AG09319 (cell line): ENCODE data around the gene IRAG1.

Experiments used
- DNase-seq: peaks from one replicate; pipeline ENCODE4 v3.0.0-alpha.2; 2010; ENCODE audit warnings: low read depth; ENCODE audit errors: extremely low read depth
- CTCF ChIP-seq: IDR thresholded peaks from 2 replicates; pipeline ENCODE4 v1.5.1; 2011; ENCODE audit warnings: low read depth, mild to moderate bottlenecking, inconsistent platforms, low read length, moderate library complexity

IRAG1 gene

GRCh38 chr11:10699072-10699471, 5.5 kb upstream of the IRAG1 start:
- DNase-seq, result no peak
- TF ChIP-seq CTCF, result no peak

GRCh38 chr11:10697323-10697620, 3.7 kb upstream of the IRAG1 start:
- no peak for TF ChIP-seq CTCF
- DNase-seq, result no peak

GRCh38 chr11:10696468-10697322, 3.1 kb upstream of the IRAG1 start:
- TF ChIP-seq CTCF, result no peak
- no peak for DNase-seq

GRCh38 chr11:10695833-10696232, 2.3 kb upstream of the IRAG1 start:
- no peak for DNase-seq
- TF ChIP-seq CTCF, result no peak

GRCh38 chr11:10694486-10695239, 1.1 kb upstream of the IRAG1 start:
- TF ChIP-seq CTCF, result no peak; the same call in 1 of the 2 replicates
- DNase-seq, result no peak

GRCh38 chr11:10692531-10693115, 932 bp downstream of the IRAG1 start:
- DNase-seq, result no peak
- TF ChIP-seq CTCF, result no peak

GRCh38 chr11:10688401-10688800, 5.2 kb downstream of the IRAG1 start:
- no peak for TF ChIP-seq CTCF

More at GRCh38 chr11:10688401-10688800, 5.2 kb downstream of the IRAG1 start:
- no peak for DNase-seq
